HG02970 (cell line): ENCODE results near the gene FOXK2.
"Not testable (repeated sequence)": the region's sequence is repeated elsewhere in the genome, so short reads cannot be mapped to it uniquely, and the experiment has no call there.

ENCODE experiments used
- ATAC-seq: cut with Tn5 transposase; IDR thresholded peaks from one replicate; pipeline ENCODE4 v1.9.1; 2021; ENCODE audit warnings: mild to moderate bottlenecking, moderate library complexity, moderate number of reproducible peaks; ENCODE audit not compliant: unreplicated experiment, low FRiP score

The FOXK2 gene

GRCh38 chr17:82561429-82562035 lies 42.0 kb downstream of the FOXK2 start:
- ATAC-seq, result no peak

DNA sequence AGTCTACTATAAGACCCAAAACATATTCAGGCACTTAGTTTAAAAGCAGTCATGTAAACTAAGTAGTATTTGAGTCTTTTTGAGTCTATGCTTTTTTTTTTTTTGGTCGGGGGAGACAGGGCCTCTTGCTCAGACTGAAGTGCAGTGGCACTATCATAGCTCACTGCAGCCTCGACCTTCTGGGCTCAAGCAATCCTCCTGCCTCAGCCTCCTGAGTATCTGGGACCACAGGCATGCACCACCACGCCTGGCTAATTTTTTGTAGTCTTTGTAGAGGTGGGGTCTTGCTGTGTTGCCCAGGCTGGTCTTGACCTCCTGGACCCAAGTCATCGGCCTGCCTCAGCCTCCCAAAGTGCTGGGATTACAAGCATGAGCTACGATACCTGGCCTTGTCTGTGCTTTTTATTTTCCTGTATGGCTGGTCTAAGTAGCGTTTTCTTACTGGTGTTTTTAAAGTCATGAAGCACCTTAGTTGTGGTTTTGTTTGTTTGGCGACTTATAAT lies 43.2 kb downstream of the FOXK2 start:
- not testable (repeated sequence) for ATAC-seq

DNA sequence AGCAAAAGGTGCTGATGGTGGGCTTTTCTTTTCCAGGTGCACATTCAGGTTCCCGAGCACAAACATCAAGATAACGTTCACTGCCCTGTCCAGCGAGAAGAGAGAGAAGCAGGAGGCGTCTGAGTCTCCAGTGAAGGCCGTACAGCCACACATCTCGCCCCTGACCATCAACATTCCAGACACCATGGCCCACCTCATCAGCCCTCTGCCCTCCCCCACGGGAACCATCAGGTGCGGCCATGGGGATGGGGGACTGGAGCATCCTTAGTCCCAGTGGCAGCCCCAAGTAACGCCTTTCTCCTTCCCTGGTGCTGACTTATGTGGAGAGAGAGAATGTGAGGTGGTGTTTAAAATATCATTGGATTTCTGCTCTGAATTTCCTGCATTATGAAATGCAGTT lies 43.8 kb downstream of the FOXK2 start:
- ATAC-seq, result no peak

DNA sequence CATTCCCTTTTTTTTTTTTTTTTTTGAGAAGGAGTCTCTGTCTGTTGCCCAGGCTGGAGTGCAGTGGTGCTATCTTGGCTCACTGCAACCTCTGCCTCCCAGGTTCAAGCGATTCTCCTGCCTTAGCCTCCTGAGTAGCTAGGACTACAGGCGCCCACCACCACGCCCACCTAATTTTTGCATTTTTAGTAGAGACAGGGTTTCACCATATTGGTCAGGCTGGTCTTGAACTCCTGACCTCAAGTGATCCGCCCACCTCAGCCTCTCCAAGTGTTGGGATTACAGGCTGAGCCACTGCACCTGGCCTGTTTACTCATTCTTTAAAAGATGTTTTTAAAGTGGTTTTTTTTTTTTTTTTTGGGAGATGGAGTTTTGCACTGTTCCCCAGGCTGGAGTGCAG lies 44.2 kb downstream of the FOXK2 start:
- not testable (repeated sequence) for ATAC-seq

- no peak for ATAC-seq
Measured at GRCh38 chr17:82564241-82564640, 44.7 kb downstream of the FOXK2 start.

DNA sequence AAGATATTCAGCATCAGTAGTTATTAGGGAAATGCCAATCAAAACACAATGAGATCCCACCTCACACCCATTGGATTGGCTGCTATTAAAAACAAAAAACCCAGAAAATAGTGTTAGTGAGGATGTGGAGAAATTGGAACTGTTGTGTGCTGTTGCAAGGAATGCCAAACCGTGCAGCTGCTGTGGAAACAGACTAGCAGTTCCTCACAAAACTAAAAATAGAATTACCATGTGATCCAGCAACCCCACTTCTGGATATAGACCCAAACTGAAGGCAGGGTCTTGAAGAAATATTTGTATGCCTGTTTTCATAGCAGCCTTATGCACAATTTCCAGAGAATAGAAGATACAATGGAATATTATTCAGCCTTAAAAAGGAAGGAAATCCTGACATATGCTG lies 46.0 kb downstream of the FOXK2 start:
- ATAC-seq, result no peak

DNA sequence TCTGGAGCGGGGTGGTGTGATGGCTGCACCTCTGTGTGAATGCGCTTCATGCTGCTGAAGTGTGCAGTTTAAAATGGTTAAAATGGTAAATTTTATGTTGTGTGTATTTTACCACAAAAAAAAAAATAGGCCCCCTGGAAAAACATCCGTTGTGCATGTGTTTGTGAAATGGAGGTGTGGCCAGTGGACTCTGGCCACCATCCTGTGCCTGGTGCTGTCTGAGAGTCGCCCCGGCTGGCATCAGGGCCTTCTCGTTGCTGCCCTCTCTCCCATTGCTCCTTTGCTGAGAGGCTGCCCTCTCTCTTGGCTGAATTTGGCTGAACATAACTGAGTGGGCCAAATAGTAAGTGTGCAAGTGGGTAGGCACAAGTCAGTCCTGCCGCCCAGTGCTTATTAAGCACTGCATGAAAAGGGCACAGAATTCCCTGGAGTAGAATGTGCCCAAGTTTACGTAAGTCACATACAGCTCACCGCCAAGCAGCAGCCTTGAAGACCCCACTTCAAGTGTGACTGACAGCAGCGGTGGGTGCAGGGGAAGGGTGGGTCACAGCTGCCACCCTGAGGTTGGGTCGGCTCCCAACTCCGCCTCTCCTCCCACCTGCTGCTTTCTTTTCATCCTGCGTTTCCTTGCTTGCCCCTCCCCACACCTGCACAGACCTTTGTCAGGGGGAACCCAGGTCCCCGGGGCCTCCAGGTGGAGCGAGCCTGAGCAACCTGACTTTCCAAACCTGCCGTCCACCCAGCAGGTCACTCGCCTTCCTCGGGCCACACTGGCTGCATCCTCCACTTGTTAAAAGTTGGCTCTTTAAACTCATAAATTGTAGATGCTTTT lies 46.8 kb downstream of the FOXK2 start:
- no peak for ATAC-seq

GRCh38 chr17:82567286-82567685 lies 47.8 kb downstream of the FOXK2 start:
- no peak for ATAC-seq

DNA sequence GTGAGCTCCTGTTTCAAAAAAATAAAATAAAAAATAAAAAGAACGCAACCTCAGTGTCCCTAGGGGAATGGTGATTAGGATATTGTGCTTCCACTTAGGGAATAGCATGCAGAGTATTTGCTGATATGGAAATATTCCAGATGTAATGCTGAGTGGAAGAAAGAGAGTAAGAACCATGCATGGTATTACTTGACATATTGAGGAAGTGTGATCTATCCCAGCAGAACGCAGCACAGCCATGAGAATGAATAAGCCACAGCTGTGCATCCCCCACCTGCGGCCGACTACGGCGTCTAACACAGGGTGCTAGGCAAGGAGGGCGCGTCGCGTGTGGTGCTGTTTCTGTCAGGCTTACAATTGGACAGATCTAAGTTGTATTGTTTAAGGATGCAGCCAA lies 49.5 kb downstream of the FOXK2 start:
- ATAC-seq, result no peak

DNA sequence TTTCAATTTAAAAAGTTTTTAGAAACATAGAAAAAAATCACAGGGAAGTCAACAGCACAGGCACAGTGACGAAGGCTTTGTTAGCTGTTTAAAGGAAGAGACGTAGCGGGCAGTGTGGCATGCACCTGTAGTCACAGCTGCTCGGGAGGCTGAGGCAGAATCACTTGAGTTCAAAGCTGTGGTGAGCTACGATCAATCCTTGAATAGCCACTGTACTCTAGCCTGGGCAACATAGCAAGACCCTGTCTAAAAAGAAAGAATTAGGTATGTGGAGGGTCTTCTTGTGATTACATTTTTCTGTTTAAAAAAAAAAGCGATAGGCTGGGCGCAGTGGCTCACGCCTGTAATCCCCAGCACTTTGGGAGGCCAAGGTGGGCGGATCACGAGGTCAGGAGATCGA lies 50.1 kb downstream of the FOXK2 start:
- no peak for ATAC-seq

- no peak for ATAC-seq
Measured at GRCh38 chr17:82570277-82570676, 50.7 kb downstream of the FOXK2 start.

DNA sequence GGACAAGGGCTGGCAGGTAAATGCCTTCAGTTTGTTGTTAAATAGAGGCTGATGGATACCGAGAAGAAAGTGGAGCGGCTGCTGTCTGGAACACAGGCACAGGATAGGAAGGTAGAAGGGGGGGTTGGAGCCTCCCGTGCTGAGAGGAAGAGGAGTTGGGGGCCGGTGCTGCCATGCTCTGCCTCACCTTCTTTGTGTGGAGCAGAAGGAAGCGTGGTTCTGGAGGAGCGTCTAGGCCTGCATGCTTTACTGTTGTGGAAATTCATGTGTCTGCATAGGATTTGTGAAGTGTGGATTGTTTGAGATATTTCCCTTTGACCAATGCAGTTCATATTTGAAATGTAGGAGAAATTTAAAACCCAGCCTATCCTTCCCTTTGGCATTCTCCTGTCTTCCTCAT lies 52.3 kb downstream of the FOXK2 start:
- no peak for ATAC-seq

DNA sequence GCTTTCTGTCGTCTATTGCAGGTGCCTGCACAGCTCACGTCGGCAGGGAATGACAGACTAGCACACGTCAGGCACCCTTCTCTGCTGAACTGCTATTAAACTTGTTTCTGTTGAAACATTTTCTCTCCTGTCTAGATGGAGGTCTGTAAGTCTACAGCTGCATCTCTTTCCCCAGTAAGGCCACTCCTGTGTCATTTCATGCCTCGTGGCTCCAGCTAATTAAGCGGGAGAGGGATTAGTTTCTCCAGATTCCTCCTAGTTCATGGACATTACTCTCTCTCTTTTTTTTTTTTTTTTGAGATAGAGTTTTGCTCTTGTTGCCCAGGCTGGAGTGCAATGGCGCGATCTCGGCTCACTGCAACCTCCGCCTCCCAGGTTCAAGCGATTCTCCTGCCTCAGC lies 54.5 kb downstream of the FOXK2 start:
- ATAC-seq, result no peak

GRCh38 chr17:82575581-82576221 lies 56.2 kb downstream of the FOXK2 start:
- not testable (repeated sequence) for ATAC-seq

DNA sequence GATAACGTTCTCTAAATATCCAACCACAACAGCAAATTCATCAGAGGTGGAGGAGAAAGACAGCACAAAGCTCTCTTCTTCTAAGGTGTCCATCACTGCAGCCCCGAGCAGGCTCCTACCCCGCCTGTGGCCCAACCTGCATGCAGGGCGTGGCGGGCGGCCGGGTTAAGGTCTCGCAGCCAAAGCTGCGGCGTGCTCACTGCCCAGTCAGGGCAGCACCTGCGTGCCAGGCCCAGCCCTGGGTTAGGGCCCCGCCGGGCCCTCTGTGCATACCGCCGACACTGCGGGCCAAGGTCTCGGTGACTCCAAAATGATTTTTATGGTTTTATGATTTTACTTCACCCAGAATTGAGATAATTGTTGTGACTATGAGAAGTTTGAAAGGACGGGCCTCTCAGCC lies 57.8 kb downstream of the FOXK2 start:
- ATAC-seq, result no peak

DNA sequence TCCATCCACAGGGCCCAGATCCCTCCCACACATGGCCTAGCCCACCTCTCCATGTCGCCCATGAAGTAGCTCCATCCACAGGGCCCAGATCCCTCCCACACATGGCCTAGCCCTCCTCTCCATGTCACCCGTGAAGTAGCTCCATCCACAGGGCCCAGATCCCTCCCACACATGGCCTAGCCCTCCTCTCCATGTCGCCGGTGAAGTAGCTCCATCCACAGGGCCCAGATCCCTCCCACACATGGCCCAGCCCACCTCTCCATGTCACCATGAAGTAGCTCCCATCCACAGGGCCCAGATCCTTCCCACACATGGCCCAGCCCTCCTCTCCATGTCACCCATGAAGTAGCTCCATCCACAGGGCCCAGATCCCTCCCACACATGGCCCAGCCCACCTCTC lies 60.4 kb downstream of the FOXK2 start:
- not testable (repeated sequence) for ATAC-seq

GRCh38 chr17:82582213-82582612 lies 62.7 kb downstream of the FOXK2 start:
- ATAC-seq, result no peak

- ATAC-seq, result no peak
Measured at GRCh38 chr17:82582709-82583108, 63.2 kb downstream of the FOXK2 start.

GRCh38 chr17:82583720-82584234 lies 64.2 kb downstream of the FOXK2 start:
- no peak for ATAC-seq

DNA sequence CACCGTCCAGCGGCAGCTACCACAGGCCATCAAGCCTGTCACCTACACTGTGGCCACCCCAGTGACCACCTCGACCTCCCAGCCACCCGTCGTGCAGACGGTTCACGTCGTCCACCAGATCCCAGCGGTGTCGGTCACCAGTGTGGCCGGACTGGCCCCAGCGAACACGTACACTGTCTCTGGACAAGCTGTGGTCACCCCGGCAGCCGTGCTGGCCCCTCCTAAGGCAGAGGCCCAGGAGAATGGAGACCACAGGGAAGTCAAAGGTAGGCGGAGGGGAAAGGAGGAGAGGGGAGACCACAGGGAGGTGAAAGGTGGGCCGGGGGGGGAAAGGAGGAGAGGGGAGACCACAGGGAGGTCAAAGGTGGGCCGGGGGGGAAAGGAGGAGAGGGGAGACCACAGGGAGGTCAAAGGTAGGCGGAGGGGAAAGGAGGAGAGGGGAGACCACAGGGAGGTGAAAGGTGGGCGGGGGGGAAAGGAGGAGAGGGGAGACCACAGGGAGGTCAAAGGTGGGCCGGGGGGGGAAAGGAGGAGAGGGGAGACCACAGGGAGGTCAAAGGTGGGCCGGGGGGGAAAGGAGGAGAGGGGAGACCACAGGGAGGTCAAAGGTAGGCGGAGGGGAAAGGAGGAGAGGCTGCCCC lies 66.5 kb downstream of the FOXK2 start:
- ATAC-seq, result not testable (repeated sequence)
